Measurements from ENCODE around the gene SLC6A3. TPM values are rescaled to one million over a fixed set of nuclear protein-coding genes. Genes with fewer than 3 reads are reported as not detected.

SLC6A3 gene
- total RNA-seq, 1 experiment from 2014 or later = not detected

- ChIA-PET POLR2A (no interaction called here), CTCF (no interaction called here)
- Mint-ChIP-seq H3K4me1 (ENCODE audit: low read depth, unreplicated experiment) (no peaks in the 10 kb centered on the region), H3K4me3 (ENCODE audit: unreplicated experiment) (no peak overlapping the region), H3K36me3 (ENCODE audit: insufficient read depth, unreplicated experiment) (no peaks in the 10 kb centered on the region), H3K27me3 (ENCODE audit: insufficient read depth, unreplicated experiment) (peaks cover 22% of the 10 kb centered on the region), H3K27ac (ENCODE audit: unreplicated experiment) (no peak overlapping the region), H3K9me3 (ENCODE audit: unreplicated experiment) (no peaks in the 10 kb centered on the region)
- TF ChIP-seq CTCF (IDR thresholded peaks at IDR 0.05; ENCODE audit: insufficient read depth in 1 of 2, low read depth in 1 of 2, low read length in 1 of 2, severe bottlenecking in 1 of 2, unreplicated experiment in 1 of 2) = no peak
- H3K27me3 ChIP-seq (replicated peaks; ENCODE audit: control insufficient read depth, insufficient read depth, low read length) = no peaks in the 10 kb centered on the region; the same call in 1 of the 2 replicates
- no peak for DNase-seq
- H3K9me3 ChIP-seq = no peaks in the 10 kb centered on the region
- H3K4me3 ChIP-seq (ENCODE audit: low read depth, low read length) = no peak overlapping the region
- H3K36me3 ChIP-seq (ENCODE audit: control insufficient read depth, insufficient read depth, low read length) = no peaks in the 10 kb centered on the region
- BruUV-seq (replicated peaks) = no TSS peak
- intact Hi-C loops (cut with micrococcal nuclease; ENCODE audit: unreplicated experiment) = no loop called here
- H3K4me1 ChIP-seq = no peaks in the 10 kb centered on the region
Measured at GRCh38 chr5:1358726-1359025, 86.6 kb downstream of the SLC6A3 start.

- Mint-ChIP-seq H3K27ac (ENCODE audit: unreplicated experiment) (no peak overlapping the region), H3K9me3 (ENCODE audit: unreplicated experiment) (no peaks in the 10 kb centered on the region), H3K4me1 (ENCODE audit: low read depth, unreplicated experiment) (no peaks in the 10 kb centered on the region), H3K36me3 (ENCODE audit: insufficient read depth, unreplicated experiment) (no peaks in the 10 kb centered on the region), H3K4me3 (ENCODE audit: unreplicated experiment) (no peak overlapping the region), H3K27me3 (ENCODE audit: insufficient read depth, unreplicated experiment) (peaks cover 23% of the 10 kb centered on the region)
- no peak for DNase-seq
- no TSS peak for BruUV-seq (replicated peaks)
- POLR2A ChIA-PET = no interaction called here
- Histone ChIP-seq H3K36me3 (ENCODE audit: control insufficient read depth, insufficient read depth, low read length) (no peaks in the 10 kb centered on the region), H3K4me3 (ENCODE audit: low read depth, low read length) (no peak overlapping the region), H3K27me3 (replicated peaks; ENCODE audit: control insufficient read depth, insufficient read depth, low read length) (no peaks in the 10 kb centered on the region; the same call in 1 of the 2 replicates), H3K4me1 (no peaks in the 10 kb centered on the region), H3K9me3 (no peaks in the 10 kb centered on the region)
- TF ChIP-seq CTCF (IDR thresholded peaks at IDR 0.05; ENCODE audit: insufficient read depth in 1 of 2, low read depth in 1 of 2, low read length in 1 of 2, severe bottlenecking in 1 of 2, unreplicated experiment in 1 of 2) = no peak
- CTCF ChIA-PET = no interaction called here
- intact Hi-C loops (cut with micrococcal nuclease; ENCODE audit: unreplicated experiment) = no loop called here
Measured at GRCh38 chr5:1357946-1358725, 87.1 kb downstream of the SLC6A3 start.

GRCh38 chr5:1356873-1357787 lies 88.1 kb downstream of the SLC6A3 start:
- Histone ChIP-seq H3K4me3 (ENCODE audit: low read depth, low read length) (no peak overlapping the region), H3K36me3 (ENCODE audit: control insufficient read depth, insufficient read depth, low read length) (no peaks in the 10 kb centered on the region), H3K4me1 (no peaks in the 10 kb centered on the region), H3K27me3 (replicated peaks; ENCODE audit: control insufficient read depth, insufficient read depth, low read length) (no peaks in the 10 kb centered on the region; the same call in 1 of the 2 replicates), H3K9me3 (no peaks in the 10 kb centered on the region)
- no peak for DNase-seq
- TF ChIP-seq CTCF (IDR thresholded peaks at IDR 0.05; ENCODE audit: insufficient read depth in 1 of 2, low read depth in 1 of 2, low read length in 1 of 2, severe bottlenecking in 1 of 2, unreplicated experiment in 1 of 2) = no peak
- POLR2A ChIA-PET = no interaction called here
- no peaks in the 10 kb centered on the region for H3K36me3 Mint-ChIP-seq (ENCODE audit: insufficient read depth, unreplicated experiment)
- peaks cover 22% of the 10 kb centered on the region for H3K27me3 Mint-ChIP-seq (ENCODE audit: insufficient read depth, unreplicated experiment)
- H3K4me3 Mint-ChIP-seq (ENCODE audit: unreplicated experiment) = no peak overlapping the region
- H3K27ac Mint-ChIP-seq (ENCODE audit: unreplicated experiment) = no peak overlapping the region
- no TSS peak for BruUV-seq (replicated peaks)
- no peaks in the 10 kb centered on the region for H3K4me1 Mint-ChIP-seq (ENCODE audit: low read depth, unreplicated experiment)
- H3K9me3 Mint-ChIP-seq (ENCODE audit: unreplicated experiment) = no peaks in the 10 kb centered on the region
- CTCF ChIA-PET = no interaction called here
- intact Hi-C loops (cut with micrococcal nuclease; ENCODE audit: unreplicated experiment) = no loop called here

Measured in Caco-2 (cell line).